ENCODE results near the gene RHOT2.

RHOT2 gene

GRCh38 chr16:658679-659571 is 9.0 kb upstream of the RHOT2 start:
- TF ChIP-seq, protein P1, sequence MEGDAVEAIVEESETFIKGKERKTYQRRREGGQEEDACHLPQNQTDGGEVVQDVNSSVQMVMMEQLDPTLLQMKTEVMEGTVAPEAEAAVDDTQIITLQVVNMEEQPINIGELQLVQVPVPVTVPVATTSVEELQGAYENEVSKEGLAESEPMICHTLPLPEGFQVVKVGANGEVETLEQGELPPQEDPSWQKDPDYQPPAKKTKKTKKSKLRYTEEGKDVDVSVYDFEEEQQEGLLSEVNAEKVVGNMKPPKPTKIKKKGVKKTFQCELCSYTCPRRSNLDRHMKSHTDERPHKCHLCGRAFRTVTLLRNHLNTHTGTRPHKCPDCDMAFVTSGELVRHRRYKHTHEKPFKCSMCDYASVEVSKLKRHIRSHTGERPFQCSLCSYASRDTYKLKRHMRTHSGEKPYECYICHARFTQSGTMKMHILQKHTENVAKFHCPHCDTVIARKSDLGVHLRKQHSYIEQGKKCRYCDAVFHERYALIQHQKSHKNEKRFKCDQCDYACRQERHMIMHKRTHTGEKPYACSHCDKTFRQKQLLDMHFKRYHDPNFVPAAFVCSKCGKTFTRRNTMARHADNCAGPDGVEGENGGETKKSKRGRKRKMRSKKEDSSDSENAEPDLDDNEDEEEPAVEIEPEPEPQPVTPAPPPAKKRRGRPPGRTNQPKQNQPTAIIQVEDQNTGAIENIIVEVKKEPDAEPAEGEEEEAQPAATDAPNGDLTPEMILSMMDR (IDR thresholded peaks at IDR 0.05; ENCODE audit: low read depth, low read length) = peak; percentile 39
- Histone ChIP-seq H3K27me3 (no peaks in the 10 kb centered on the region), H3K4me3 (ENCODE audit: low read depth, low read length) (no peak overlapping the region), H3K9me3 (no peaks in the 10 kb centered on the region), H3K36me3 (peaks cover 34% of the 10 kb centered on the region), H3K4me1 (peaks cover 13% of the 10 kb centered on the region)
- DNase-seq = no peak

DNA sequence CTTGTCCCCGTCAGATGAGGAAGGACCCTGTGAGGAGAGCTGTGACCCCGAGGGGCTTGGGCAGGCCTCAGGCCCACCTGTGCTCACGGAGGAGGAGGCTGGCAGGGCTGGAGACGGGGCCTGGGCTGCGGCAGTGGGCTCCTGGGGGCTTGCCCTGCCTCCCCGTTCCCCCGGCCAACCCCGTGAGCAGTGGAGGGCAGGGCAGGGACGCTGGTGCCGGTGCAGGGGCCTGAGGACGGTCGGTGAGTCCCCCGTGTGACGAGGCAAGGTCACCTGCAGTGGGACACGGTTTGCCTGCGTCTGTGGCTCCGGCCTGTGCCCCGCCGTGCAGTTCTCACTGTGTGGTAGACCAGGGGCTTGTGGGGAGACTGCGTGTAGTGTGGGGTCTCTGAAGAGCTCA is 8.3 kb upstream of the RHOT2 start:
- DNase-seq = no peak
- TF ChIP-seq, protein P1 (IDR thresholded peaks at IDR 0.05; ENCODE audit: low read depth, low read length) = no peak
- peaks cover 13% of the 10 kb centered on the region for H3K4me1 ChIP-seq
- H3K27me3 ChIP-seq = no peaks in the 10 kb centered on the region
- no peaks in the 10 kb centered on the region for H3K9me3 ChIP-seq
- peaks cover 34% of the 10 kb centered on the region for H3K36me3 ChIP-seq
- no peak overlapping the region for H3K4me3 ChIP-seq (ENCODE audit: low read depth, low read length)

DNA sequence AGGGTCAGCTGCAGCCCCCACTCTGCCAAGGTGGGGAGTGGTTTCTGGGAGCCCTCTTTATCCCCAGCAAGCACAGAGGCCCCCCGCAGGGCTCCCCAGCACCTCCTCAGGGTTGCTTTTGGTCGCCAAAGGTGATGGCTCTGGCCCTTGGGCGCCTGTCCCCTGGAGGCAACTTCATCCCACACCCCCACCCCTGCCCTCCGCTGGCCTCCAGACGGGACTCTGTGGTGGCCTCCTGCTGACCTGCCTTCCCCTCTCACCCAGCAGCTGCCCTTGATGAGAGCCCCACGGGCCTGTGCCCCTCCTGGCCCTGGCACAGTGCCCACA is 7.8 kb upstream of the RHOT2 start:
- Histone ChIP-seq H3K27me3 (no peaks in the 10 kb centered on the region), H3K9me3 (no peaks in the 10 kb centered on the region), H3K4me1 (peaks cover 13% of the 10 kb centered on the region), H3K4me3 (ENCODE audit: low read depth, low read length) (peak overlapping the region; percentile 47), H3K36me3 (peaks cover 30% of the 10 kb centered on the region)
- DNase-seq = no peak
- TF ChIP-seq, protein P1 (IDR thresholded peaks at IDR 0.05; ENCODE audit: low read depth, low read length) = no peak

DNA sequence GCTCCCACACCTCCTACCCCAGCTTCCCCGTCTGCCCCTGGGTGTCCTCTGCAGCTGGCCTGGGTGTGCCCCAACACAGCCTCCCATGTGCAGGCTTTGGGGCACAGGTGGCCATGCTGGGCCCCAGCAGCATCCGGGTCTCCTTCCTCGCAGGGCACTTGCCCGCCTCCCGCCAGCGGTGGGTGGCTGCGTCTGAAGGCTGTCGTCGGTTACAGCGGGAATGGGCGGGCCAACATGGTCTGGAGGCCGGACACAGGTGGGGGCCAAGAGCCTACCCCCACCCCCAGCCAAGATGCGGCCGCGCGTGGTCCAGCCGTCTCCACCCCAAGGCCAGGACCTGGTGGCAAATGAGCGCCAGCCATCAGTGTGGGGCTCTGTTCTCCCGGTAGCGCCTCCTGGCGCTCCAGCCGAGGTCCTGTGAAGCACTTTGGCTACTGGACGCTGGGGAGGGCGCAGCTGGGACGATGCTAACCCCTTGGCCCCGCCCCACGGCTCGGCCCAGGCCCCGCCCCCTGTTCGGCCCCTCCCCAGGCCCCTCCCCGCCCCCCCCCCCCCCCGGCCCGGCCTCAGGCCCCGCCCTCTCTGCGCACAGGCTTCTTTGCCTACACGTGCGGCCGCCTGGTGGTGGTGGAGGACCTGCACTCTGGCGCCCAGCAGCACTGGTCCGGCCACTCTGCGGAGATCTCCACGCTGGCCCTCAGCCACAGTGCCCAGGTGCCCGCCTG is 7.3 kb upstream of the RHOT2 start:
- Histone ChIP-seq H3K4me1 (peaks cover 13% of the 10 kb centered on the region), H3K4me3 (ENCODE audit: low read depth, low read length) (peak overlapping the region; percentile 47), H3K9me3 (no peaks in the 10 kb centered on the region), H3K36me3 (peaks cover 25% of the 10 kb centered on the region), H3K27me3 (no peaks in the 10 kb centered on the region)
- DNase-seq = peak; percentile 97
- TF ChIP-seq, protein P1 (IDR thresholded peaks at IDR 0.05; ENCODE audit: low read depth, low read length) = peak; percentile 61

DNA sequence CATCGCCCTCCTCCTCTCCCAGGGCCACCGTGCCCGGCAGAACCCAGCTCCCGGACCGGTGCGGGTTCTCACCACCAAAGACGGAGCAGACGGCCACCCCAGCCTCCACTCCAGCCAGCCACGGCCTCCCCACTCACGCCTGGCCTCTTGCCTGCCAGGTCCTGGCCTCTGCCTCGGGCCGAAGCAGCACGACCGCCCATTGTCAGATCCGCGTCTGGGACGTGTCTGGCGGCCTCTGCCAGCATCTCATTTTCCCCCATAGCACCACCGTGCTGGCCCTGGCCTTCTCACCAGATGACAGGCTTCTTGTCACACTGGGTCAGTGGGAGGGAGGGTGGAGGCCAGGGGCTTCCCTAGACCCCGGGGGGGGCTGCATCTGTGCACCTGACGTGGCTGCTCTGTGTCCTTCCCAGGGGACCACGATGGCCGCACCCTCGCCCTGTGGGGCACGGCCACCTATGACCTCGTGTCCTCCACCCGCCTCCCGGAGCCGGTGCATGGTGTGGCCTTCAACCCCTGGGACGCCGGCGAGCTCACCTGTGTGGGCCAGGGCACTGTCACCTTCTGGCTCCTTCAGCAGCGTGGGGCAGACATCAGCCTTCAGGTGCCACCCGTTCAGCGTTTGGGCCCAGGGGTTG is 6.6 kb upstream of the RHOT2 start:
- Histone ChIP-seq H3K9me3 (no peaks in the 10 kb centered on the region), H3K4me3 (ENCODE audit: low read depth, low read length) (peak overlapping the region; percentile 16), H3K27me3 (no peaks in the 10 kb centered on the region), H3K36me3 (peaks cover 21% of the 10 kb centered on the region), H3K4me1 (peaks cover 13% of the 10 kb centered on the region)
- TF ChIP-seq, protein P1 (IDR thresholded peaks at IDR 0.05; ENCODE audit: low read depth, low read length) = peak; percentile 8; the same call in 1 of the 2 replicates
- no peak for DNase-seq
